Fibroblast of the aortic adventitia (primary cell): Measurements from ENCODE around the gene GNAI2. TPM values are rescaled to one million over a fixed set of nuclear protein-coding genes. Genes with fewer than 3 reads are reported as not detected.
A peak's percentile ranks its signal among the peaks of the same experiment; 100 is the strongest.

Experiments used
- DNase-seq: peaks from one replicate; pipeline ENCODE4 v3.0.0-alpha.2; 2010; ENCODE audit warnings: low read depth
- H3K4me3 ChIP-seq: 2 replicates; pipeline ENCODE4 v1.5.1; 2011; ENCODE audit warnings: low read depth, mild to moderate bottlenecking, control low read depth, low read length, moderate library complexity
- CTCF ChIP-seq: IDR thresholded peaks from 2 replicates; pipeline ENCODE4 v1.5.1; 2011; ENCODE audit warnings: mild to moderate bottlenecking, low read length, control low read depth, inconsistent platforms; ENCODE audit not compliant: insufficient read depth
- total RNA-seq: library from RNA; depleted of rRNA; stranded (reverse); fragments of >200 nt; gene quantifications from 2 replicates; pipeline ENCODE4 v1.2.3, GENCODE V29; 2012; ENCODE audit warnings: low replicate concordance

GNAI2 gene
- total RNA-seq, 1 donor = 195 TPM

GRCh38 chr3:50297896-50298725, 62.1 kb downstream of the GNAI2 start:
- TF ChIP-seq CTCF = peak; percentile 34
- DNase-seq = no peak
- H3K4me3 ChIP-seq = peak overlapping the region; percentile 94

GRCh38 chr3:50298836-50299637, 63.0 kb downstream of the GNAI2 start, which contains the start of the genes HYAL3 and NAA80:
Gene HYAL3 (minus strand): TSS chr3:50299405. CDS start chr3:50295602, 3,803 bp downstream.
Gene NAA80 (minus strand): TSS chr3:50299405. CDS start chr3:50297463, 1,942 bp downstream.
- TF ChIP-seq CTCF = peak; percentile 24
- peak within 1 kb of the TSS; percentile 94 for H3K4me3 ChIP-seq
- DNase-seq = peak; percentile 100

- no peak for TF ChIP-seq CTCF
- no peak for DNase-seq
- peak overlapping the region; percentile 64 for H3K4me3 ChIP-seq
These were observed 63.6 kb downstream of the GNAI2 start for GRCh38 chr3:50299638-50299928.

- peak; percentile 63 for DNase-seq
- peak overlapping the region; percentile 64 for H3K4me3 ChIP-seq
- no peak for TF ChIP-seq CTCF
These were observed 64.1 kb downstream of the GNAI2 start for GRCh38 chr3:50299929-50300680.

- DNase-seq = no peak
- no peak overlapping the region for H3K4me3 ChIP-seq
- no peak for TF ChIP-seq CTCF
These were observed 64.8 kb downstream of the GNAI2 start for GRCh38 chr3:50300681-50301254.
